H1 (cell line): ENCODE data around the gene NIM1K. TPM values are rescaled to one million over a fixed set of nuclear protein-coding genes. Genes with fewer than 3 reads are reported as not detected.

Source experiments
- CTCF ChIA-PET: fragments of 300-600 bp; sonication (Branson Sonifier 250); formaldehyde crosslinking; loops from one replicate; lab custom pipeline; 2021; ENCODE audit not compliant: partially characterized antibody; lab: Charles Lee
- POLR2A ChIA-PET: fragments of 300-600 bp; sonication (Branson Sonifier 250); formaldehyde crosslinking; loops from one replicate; lab custom pipeline; 2021; ENCODE audit warnings: inconsistent platforms; ENCODE audit not compliant: partially characterized antibody; lab: Charles Lee
- DNase-seq, 2 experiments: peaks; one replicate each; pipeline versions ENCODE4 v3.0.0 to v3.0.0-alpha.2; 2010 to 2022; ENCODE audit warnings: low spot score in 2 of 2, low read depth in 1 of 2, mixed read lengths in 1 of 2
- FAIRE-seq: peaks from 2 replicates; lab custom pipeline; 2011; peaks lifted over from hg19 to GRCh38; lab: Jason Lieb, UNC
- H2AFZ ChIP-seq: 2 replicates; pipeline ENCODE4 v1.8.1; 2012; ENCODE audit warnings: low read length, inconsistent platforms
- H2AK5ac ChIP-seq: 2 replicates; pipeline ENCODE4 v1.6.1; 2013; ENCODE audit warnings: low read depth, low read length
- H2BK120ac ChIP-seq: replicated peaks from 2 replicates; pipeline ENCODE3; 2013; ENCODE audit warnings: low read depth, low read length, inconsistent platforms
- H2BK12ac ChIP-seq: 2 replicates; pipeline ENCODE4 v1.6.1; 2013; ENCODE audit warnings: low read depth, low read length
- H2BK15ac ChIP-seq: 2 replicates; pipeline ENCODE4 v1.6.1; 2013; ENCODE audit warnings: low read length
- H2BK20ac ChIP-seq: 2 replicates; pipeline ENCODE4 v1.6.1; 2013; ENCODE audit warnings: low read length
- H2BK5ac ChIP-seq: 2 replicates; pipeline ENCODE4 v1.6.1; 2013; ENCODE audit warnings: low read depth, low read length
- H3K14ac ChIP-seq: 2 replicates; pipeline ENCODE4 v1.6.1; 2013; ENCODE audit warnings: inconsistent platforms; ENCODE audit not compliant: insufficient read length
- H3K18ac ChIP-seq: 2 replicates; pipeline ENCODE4 v1.6.1; 2013; ENCODE audit warnings: low read length; ENCODE audit errors: extremely low read depth
- H3K23ac ChIP-seq: 2 replicates; pipeline ENCODE4 v1.6.1; 2013; ENCODE audit warnings: inconsistent platforms; ENCODE audit not compliant: insufficient read length
- H3K23me2 ChIP-seq: 2 replicates; pipeline ENCODE4 v1.6.1; 2013; ENCODE audit warnings: low read depth, low read length
- H3K27ac ChIP-seq: 2 replicates; pipeline ENCODE4 v1.6.1; 2011; ENCODE audit warnings: low read depth, low read length, inconsistent platforms
- H3K27me3 ChIP-seq, 4 experiments: replicated peaks in 1 of 4; 1 replicate in 1 of 4; 2 replicates in 3 of 4; pipeline versions ENCODE4 v1.6.1 to v1.8.1; 2011 to 2013; ENCODE audit warnings: low read length in 3 of 4, mild to moderate bottlenecking in 3 of 4, inconsistent platforms in 2 of 4, mixed read lengths in 2 of 4, moderate library complexity in 1 of 4; ENCODE audit not compliant: control insufficient read depth in 3 of 4, insufficient read depth in 3 of 4; ENCODE audit errors: extremely low read depth in 1 of 4
- H3K36me3 ChIP-seq, 4 experiments: 2 replicates each; pipeline versions ENCODE4 v1.6.1 to v1.8.1; 2011 to 2013; ENCODE audit warnings: mild to moderate bottlenecking in 4 of 4, low read length in 3 of 4, moderate library complexity in 2 of 4, control low read depth in 1 of 4, inconsistent platforms in 1 of 4; ENCODE audit not compliant: insufficient read depth in 4 of 4, control insufficient read depth in 2 of 4
- H3K4ac ChIP-seq: replicated peaks from 2 replicates; pipeline ENCODE3; 2013; ENCODE audit warnings: low read length, low read depth, mixed read lengths, inconsistent platforms; ENCODE audit not compliant: insufficient read length
- H3K4me1 ChIP-seq, 4 experiments: replicated peaks in 1 of 4; 1 replicate in 1 of 4; 2 replicates in 3 of 4; pipeline versions ENCODE4 v1.6.1 to v1.8.1; 2011 to 2013; ENCODE audit warnings: low read length in 3 of 4, inconsistent platforms in 2 of 4, mixed read lengths in 1 of 4; ENCODE audit not compliant: insufficient read depth in 4 of 4, control insufficient read depth in 3 of 4
- H3K4me2 ChIP-seq, 2 experiments: 2 replicates each; pipeline versions ENCODE4 v1.6.1 to v1.8.1; 2011 to 2013; ENCODE audit warnings: low read depth in 2 of 2, low read length in 2 of 2, control low read depth in 1 of 2, inconsistent platforms in 1 of 2, mild to moderate bottlenecking in 1 of 2; ENCODE audit not compliant: insufficient read depth in 1 of 2
- H3K4me3 ChIP-seq, 4 experiments: fragments of 200-600, 300-600 bp in 1 of 4; sonication (generic), shearing (Covaris generic), sonication (Bioruptor Twin) in 1 of 4; 2 replicates each; pipeline versions ENCODE4 v1.5.1 to v1.8.1; 2011 to 2016; ENCODE audit warnings: low read length in 4 of 4, low read depth in 3 of 4, control low read depth in 2 of 4, inconsistent platforms in 2 of 4, mild to moderate bottlenecking in 2 of 4, mixed read lengths in 1 of 4, moderate library complexity in 1 of 4; ENCODE audit not compliant: insufficient read depth in 2 of 4; ENCODE audit errors: extremely low read depth in 1 of 4
- H3K56ac ChIP-seq: replicated peaks from 2 replicates; pipeline ENCODE3; 2013; ENCODE audit warnings: low read depth, mild to moderate bottlenecking, mixed read lengths, low read length, inconsistent platforms; ENCODE audit not compliant: insufficient read length
- H3K79me1 ChIP-seq: 2 replicates; pipeline ENCODE4 v1.6.1; 2013; ENCODE audit warnings: low read depth, low read length, control low read depth
- H3K79me2 ChIP-seq, 2 experiments: 2 replicates each; pipeline versions ENCODE4 v1.6.1 to v1.8.1; 2012 to 2013; ENCODE audit warnings: low read length in 2 of 2, mild to moderate bottlenecking in 2 of 2, inconsistent platforms in 1 of 2; ENCODE audit not compliant: insufficient read depth in 2 of 2, control insufficient read depth in 1 of 2
- H3K9ac ChIP-seq, 4 experiments: replicated peaks in 1 of 4; 1 replicate in 1 of 4; 2 replicates in 3 of 4; pipeline versions ENCODE4 v1.6.1 to v1.8.1; 2011 to 2013; ENCODE audit warnings: low read depth in 3 of 4, low read length in 3 of 4, control low read depth in 2 of 4, mild to moderate bottlenecking in 2 of 4, moderate library complexity in 2 of 4, inconsistent platforms in 1 of 4; ENCODE audit errors: extremely low read depth in 1 of 4
- H3K9me3 ChIP-seq, 2 experiments: 2 replicates each; pipeline versions ENCODE4 v1.6.1 to v1.8.1; 2012 to 2013; ENCODE audit warnings: mild to moderate bottlenecking in 2 of 2, moderate library complexity in 2 of 2, control low read depth in 1 of 2, inconsistent platforms in 1 of 2, low read depth in 1 of 2, low read length in 1 of 2, mixed read lengths in 1 of 2; ENCODE audit not compliant: insufficient read depth in 2 of 2
- H4K20me1 ChIP-seq, 2 experiments: replicated peaks in 1 of 2; 2 replicates each; pipeline versions ENCODE3 to v1.8.1; 2011 to 2013; ENCODE audit warnings: inconsistent platforms in 2 of 2, low read length in 2 of 2, mild to moderate bottlenecking in 1 of 2; ENCODE audit not compliant: insufficient read depth in 2 of 2, control insufficient read depth in 1 of 2
- H4K5ac ChIP-seq: 2 replicates; pipeline ENCODE4 v1.6.1; 2013; ENCODE audit warnings: low read length, low read depth, mixed read lengths, inconsistent platforms; ENCODE audit not compliant: insufficient read length
- H4K8ac ChIP-seq: 2 replicates; pipeline ENCODE4 v1.8.0; 2013; ENCODE audit warnings: mild to moderate bottlenecking, moderate library complexity, low read length, inconsistent platforms; ENCODE audit not compliant: insufficient read depth; ENCODE audit errors: extremely low read depth
- H4K91ac ChIP-seq: replicated peaks from 2 replicates; pipeline ENCODE3; 2013; ENCODE audit warnings: low read length, mixed read lengths, inconsistent platforms; ENCODE audit not compliant: insufficient read length
- EP300 ChIP-seq, 2 experiments: IDR thresholded peaks; 1 replicate in 1 of 2; 2 replicates in 1 of 2; pipeline ENCODE4 v1.6.1; 2011 to 2012; ENCODE audit warnings: low read depth in 2 of 2, low read length in 2 of 2, mild to moderate bottlenecking in 2 of 2, borderline replicate concordance in 1 of 2, inconsistent platforms in 1 of 2, moderate library complexity in 1 of 2
- GABPA ChIP-seq: IDR thresholded peaks from 2 replicates; pipeline ENCODE4 v1.6.1; 2011; ENCODE audit warnings: mild to moderate bottlenecking, low read length, moderate library complexity, borderline replicate concordance; ENCODE audit not compliant: insufficient read depth
- HDAC6 ChIP-seq: IDR thresholded peaks from one replicate; pipeline ENCODE4 v1.7.1; 2012; ENCODE audit warnings: low read depth, mild to moderate bottlenecking, inconsistent platforms, low read length, moderate library complexity
- RXRA ChIP-seq: IDR thresholded peaks from 2 replicates; pipeline ENCODE4 v1.6.1; 2011; ENCODE audit warnings: low read depth, mild to moderate bottlenecking, low read length, moderate library complexity; ENCODE audit not compliant: insufficient read depth
- SP1 ChIP-seq: IDR thresholded peaks from 2 replicates; pipeline ENCODE4 v1.6.1; 2011; ENCODE audit warnings: low read depth, low read length
- TEAD4 ChIP-seq: IDR thresholded peaks from 2 replicates; pipeline ENCODE4 v1.6.1; 2012; ENCODE audit warnings: low read depth, low read length, inconsistent platforms, mixed read lengths
- WGBS, 2 experiments: shearing (Covaris generic) in 1 of 2; methylation state at CpG; one replicate each; pipeline versions ENCODE4 v1.1.6 to v1.1.7; 2013 to 2015; ENCODE audit warnings: low lambda C conversion rate in 2 of 2, mixed read lengths in 2 of 2, inconsistent platforms in 1 of 2, low coverage in 1 of 2, missing lambda C conversion rate in 1 of 2; ENCODE audit not compliant: insufficient replicate concordance in 2 of 2, insufficient coverage in 1 of 2, insufficient read length in 1 of 2; ENCODE audit errors: extremely low coverage in 1 of 2, missing lambda C conversion rate in 1 of 2; 5-methylcytosine and 5-hydroxymethylcytosine counted together
- polyA plus RNA-seq, 7 experiments: library from polyadenylated mRNA; depleted of rRNA in 3 of 7; stranded (reverse) in 5 of 7; unstranded in 2 of 7; fragments of >200 nt in 5 of 7; fragments of 200-250 nt in 2 of 7; gene quantifications; 1 replicate in 5 of 7; 2 replicates in 1 of 7; 4 replicates in 1 of 7; pipeline versions ENCODE4 v1.2.1 to v1.2.3, GENCODE V29; 2011 to 2013; ENCODE audit warnings: missing spikeins in 2 of 7, mixed read lengths in 2 of 7
- total RNA-seq: library from RNA; stranded (reverse); fragmentation: NEBNext Ultra II Directional; extraction: Animal tissue kit (Norgen Biotek cat#: 25700); gene quantifications from 2 replicates; pipeline ENCODE4 v1.2.1, GENCODE V29; 2021

NIM1K gene
- total and polyA plus RNA-seq, 2 of the 8 experiments (the other 6 are each of a cell fraction or from before 2014, with no cell fraction given): not detected

- no peaks in the 10 kb centered on the region for H3K27me3 ChIP-seq
- no peak overlapping the region for H3K9ac ChIP-seq
- H4K91ac ChIP-seq: no peak overlapping the region
- H4K20me1 ChIP-seq: peaks cover 15 to 38% of the 10 kb centered on the region in 2 experiments
- CTCF ChIA-PET: interaction anchor here (1.3 to 3.0 kb wide), 6 partner anchors 9 to 86 kb away, joined by 3 to 27 read pairs (median 6); no protein-coding TSS in a partner anchor
- no peak overlapping the region for H3K56ac ChIP-seq
- 77% methylated on average over 1 of the region's 1 CpG; no CpG with 5 or more reads in 1 of the 2 experiments for WGBS, 2 experiments
- no peak overlapping the region for H2BK12ac ChIP-seq
- H2BK120ac ChIP-seq: no peak overlapping the region
- no peaks in the 10 kb centered on the region for H3K9me3 ChIP-seq
- H3K4ac ChIP-seq: no peak overlapping the region
- H4K5ac ChIP-seq: no peak overlapping the region
- H3K14ac ChIP-seq: no peak overlapping the region
- no peak overlapping the region for H2AFZ ChIP-seq
- H2AK5ac ChIP-seq: no peak overlapping the region
- DNase-seq (no peak), FAIRE-seq (no peak)
- no peak overlapping the region for H3K4me2 ChIP-seq
- POLR2A ChIA-PET: interaction anchor here (1.8 kb wide), 1 partner anchor 9 kb away, joined by 3 read pairs; the partner anchor contains the start of gene HMGCS1
- peaks cover 2 to 6% (median 4%) of the 10 kb centered on the region in 4 experiments; a peak in 6 of 7 replicates for H3K4me1 ChIP-seq
- H2BK15ac ChIP-seq: no peak overlapping the region
- H3K4me3 ChIP-seq: no peak overlapping the region
- no peak overlapping the region for H2BK20ac ChIP-seq
- no peak overlapping the region for H2BK5ac ChIP-seq
- H3K27ac ChIP-seq: no peak overlapping the region
- H3K79me1 ChIP-seq: no peaks in the 10 kb centered on the region; the same call in 1 of the 2 replicates
- peaks cover 1% of the 10 kb centered on the region; the same call in 1 of the 2 replicates for H3K23me2 ChIP-seq
- no peak overlapping the region for H3K23ac ChIP-seq
- no peak overlapping the region for H4K8ac ChIP-seq
- H3K79me2 ChIP-seq: peaks cover 14 to 100% of the 10 kb centered on the region in 2 experiments
- TF ChIP-seq GABPA (no peak), EP300 (IDR thresholded peaks at IDR 0.05; ENCODE audit: borderline replicate concordance in 1 of 2, low read depth in 2 of 2, low read length in 2 of 2) (no peak), TEAD4 (no peak), HDAC6 (no peak), RXRA (no peak), SP1 (no peak)
- no peak overlapping the region for H3K18ac ChIP-seq
- peaks cover 0 to 47% (median 6%) of the 10 kb centered on the region in 4 experiments; a peak in 4 of 8 replicates for H3K36me3 ChIP-seq
Measured at GRCh38 chr5:43304525-43304924, 112.5 kb downstream of the NIM1K start.
